ENCODE data around the gene CLSTN2.

DNA sequence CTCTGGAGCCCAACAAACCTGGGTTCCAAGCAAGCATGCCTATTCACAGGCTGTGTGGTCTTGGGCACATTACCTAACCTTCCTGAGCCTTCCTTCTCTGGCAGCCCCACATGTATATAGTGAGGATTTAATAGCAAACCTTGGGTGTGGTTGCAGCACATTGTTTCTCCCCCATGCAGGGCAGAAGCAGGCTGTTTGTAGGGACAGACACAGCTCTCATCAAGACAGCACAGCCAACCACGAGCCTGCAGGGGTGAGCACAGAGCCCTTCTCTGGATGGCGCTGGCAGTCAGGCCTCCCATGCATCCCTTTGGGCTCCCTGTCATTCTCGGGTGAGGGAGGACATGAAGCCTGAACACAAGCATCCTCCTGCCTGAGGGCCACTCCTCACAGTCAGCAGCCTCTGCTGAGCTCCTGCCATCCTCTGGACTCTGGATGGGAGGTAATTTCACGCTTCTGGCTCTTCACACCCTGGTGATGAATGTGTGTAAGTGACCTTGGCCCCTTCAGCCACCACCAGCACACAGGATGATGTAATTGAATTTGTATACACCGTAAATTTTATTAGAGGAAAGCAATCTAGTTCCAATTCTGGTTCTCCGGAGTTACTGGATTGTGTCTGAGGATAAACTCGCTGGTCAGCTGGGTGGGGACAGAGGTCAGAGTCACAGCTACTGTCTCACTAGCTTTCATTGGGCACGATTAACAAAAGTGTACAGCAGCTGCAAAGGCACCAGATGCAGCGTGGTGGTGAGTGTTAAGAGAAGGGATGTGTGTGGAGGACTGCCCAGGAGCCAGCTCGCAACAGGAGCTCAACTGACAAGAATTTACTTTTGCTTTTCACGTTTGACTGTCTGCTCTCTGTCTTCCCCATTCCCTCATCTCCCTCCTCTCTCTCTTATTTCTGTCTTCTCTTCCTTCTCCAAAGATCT lies 118.1 kb downstream of the CLSTN2 start:
- no peak for TF ChIP-seq POLR2A (IDR thresholded peaks at IDR 0.05)
- TF ChIP-seq, protein P1, sequence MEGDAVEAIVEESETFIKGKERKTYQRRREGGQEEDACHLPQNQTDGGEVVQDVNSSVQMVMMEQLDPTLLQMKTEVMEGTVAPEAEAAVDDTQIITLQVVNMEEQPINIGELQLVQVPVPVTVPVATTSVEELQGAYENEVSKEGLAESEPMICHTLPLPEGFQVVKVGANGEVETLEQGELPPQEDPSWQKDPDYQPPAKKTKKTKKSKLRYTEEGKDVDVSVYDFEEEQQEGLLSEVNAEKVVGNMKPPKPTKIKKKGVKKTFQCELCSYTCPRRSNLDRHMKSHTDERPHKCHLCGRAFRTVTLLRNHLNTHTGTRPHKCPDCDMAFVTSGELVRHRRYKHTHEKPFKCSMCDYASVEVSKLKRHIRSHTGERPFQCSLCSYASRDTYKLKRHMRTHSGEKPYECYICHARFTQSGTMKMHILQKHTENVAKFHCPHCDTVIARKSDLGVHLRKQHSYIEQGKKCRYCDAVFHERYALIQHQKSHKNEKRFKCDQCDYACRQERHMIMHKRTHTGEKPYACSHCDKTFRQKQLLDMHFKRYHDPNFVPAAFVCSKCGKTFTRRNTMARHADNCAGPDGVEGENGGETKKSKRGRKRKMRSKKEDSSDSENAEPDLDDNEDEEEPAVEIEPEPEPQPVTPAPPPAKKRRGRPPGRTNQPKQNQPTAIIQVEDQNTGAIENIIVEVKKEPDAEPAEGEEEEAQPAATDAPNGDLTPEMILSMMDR (IDR thresholded peaks at IDR 0.05): no peak
